Activated T-cell treated with anti-CD3 and anti-CD28 coated beads for 24 hours (primary cell): ENCODE data around the gene L3MBTL3.

Source experiments
- DNase-seq: peaks from one replicate; pipeline ENCODE4 v3.0.0-alpha.2; 2020; ENCODE audit warnings: low read depth

Gene L3MBTL3

DNA sequence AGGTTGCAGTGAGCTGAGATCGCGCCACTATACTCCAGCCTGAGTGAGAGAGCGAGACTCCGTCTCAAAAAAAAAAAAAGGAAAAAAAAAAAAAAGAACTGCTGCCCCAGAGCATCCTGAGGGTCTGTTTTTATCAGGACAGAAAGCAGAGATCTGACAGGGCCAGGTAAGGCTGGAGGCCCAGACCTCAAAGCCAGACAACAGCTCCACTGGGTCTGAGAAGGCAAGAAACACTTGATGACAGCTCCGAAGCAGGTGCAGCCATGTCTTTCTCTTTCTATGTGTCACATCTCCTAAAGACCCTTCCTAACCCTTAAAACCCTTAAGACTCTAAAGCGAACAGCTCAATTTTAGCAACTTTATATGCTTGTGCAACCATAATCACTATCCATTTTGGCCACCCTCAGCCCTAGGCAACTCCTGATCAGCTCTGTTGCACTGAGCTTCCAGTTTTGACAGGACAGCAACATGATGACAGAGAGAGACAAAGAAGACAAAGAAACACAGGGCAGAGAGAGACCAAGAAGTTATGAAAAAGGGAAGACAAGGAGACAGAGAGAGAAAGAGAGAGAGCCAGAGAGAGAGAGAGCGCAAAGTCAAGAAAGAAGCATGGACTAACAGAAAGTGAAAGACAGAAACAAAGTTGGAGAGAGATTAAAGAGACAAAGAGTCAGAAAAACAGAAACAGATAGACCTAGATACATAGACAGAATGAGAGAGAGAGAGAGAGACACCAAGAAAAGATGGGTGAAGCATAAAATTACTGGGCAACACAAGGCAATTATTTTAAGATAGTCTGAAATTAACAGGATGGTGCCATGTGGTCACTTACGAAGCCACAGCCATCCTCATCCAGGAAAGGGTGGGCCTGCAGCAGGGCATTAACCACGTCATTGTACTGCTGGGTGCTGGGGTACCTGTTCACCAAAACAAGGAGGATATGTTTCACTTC lies 165.2 kb downstream of the L3MBTL3 start:
- DNase-seq: no peak

DNA sequence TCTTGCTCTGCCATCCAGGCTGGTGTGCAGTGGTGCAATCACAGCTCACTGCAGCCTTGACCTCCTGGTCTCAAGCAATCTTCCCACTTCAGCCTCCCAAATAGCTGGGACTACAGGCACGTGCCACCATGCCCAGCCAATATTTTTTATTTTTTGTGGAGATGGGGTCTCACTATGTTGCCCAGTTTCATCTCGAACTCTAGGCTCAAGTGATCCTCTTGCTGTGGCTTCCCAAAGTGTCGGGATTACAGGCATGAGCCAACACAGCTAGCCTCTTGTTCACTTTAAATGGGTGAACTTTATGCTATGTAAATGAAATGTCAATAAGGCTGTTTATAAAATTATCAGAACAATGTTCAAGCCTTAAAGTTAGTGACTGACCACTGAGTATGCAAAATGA lies 167.3 kb downstream of the L3MBTL3 start:
- DNase-seq: no peak

DNA sequence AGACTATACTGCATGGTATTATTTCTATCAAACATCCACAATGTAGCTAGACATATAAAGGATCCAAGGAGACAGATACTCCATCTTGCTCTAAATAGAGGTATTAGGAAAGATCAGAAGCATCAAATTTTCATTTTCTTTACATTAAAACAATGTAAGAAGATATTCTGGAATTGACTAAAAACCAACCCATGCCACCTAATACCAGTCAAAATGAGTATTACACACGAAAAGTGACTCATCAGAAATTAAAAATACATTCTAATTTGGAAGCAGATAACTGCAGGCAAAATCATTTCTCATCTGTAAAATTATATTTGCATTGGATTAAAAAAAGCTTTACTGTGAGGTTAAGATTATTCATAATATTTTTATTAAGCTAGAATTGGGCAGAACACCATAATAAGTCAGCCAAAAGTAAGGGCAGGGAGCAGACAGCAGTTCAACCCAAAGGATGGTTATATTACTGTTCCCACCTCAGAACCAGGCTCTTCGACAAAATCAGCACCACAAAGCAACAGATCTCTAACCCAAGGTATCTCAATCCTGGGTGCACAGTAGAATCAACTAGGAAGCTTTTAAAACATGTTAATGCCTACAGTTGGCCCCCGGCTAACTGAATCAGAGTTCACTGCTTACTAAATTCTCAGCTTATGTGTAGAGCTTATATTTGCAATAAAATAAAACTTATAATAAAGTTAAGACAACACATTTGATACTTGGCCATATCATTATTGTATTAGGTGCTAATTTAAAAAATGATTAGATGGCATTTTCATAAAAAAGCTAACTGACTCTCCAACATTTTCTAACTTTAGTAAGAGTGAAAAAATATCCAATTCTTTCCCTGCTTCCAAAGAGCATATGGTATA lies 169.2 kb downstream of the L3MBTL3 start:
- no peak for DNase-seq

DNA sequence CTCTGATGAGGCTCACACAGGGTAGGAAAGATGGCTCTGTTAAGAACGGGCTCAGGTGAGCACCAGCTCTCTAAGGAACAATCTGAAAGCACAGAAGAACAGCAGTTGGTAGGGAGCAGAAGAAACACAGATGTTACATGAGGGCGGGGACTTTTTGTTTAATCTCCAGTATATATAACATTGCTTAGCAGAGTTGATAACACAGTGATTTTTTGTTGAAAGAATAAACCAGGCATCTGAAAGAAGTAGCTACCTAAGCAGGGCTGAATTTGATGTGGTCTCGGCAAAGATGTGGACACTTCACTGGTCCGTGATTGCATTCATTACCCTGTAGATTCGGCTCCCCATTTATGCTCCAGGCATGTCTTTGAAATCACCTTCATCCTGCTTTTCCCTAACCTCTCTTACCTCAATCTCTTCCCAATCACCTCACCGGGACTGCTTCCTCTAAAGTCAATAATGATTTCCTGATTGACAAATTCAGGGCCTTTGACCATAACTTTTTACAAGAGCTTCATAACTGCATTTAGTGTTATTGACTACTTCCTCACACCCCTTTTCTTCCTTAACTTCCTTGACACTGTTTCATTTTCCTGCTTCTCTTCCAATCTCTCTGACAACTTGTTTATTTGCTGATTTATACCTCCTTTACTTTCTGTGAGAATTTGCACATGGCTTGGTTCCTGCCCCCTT lies 170.0 kb downstream of the L3MBTL3 start:
- no peak for DNase-seq

DNA sequence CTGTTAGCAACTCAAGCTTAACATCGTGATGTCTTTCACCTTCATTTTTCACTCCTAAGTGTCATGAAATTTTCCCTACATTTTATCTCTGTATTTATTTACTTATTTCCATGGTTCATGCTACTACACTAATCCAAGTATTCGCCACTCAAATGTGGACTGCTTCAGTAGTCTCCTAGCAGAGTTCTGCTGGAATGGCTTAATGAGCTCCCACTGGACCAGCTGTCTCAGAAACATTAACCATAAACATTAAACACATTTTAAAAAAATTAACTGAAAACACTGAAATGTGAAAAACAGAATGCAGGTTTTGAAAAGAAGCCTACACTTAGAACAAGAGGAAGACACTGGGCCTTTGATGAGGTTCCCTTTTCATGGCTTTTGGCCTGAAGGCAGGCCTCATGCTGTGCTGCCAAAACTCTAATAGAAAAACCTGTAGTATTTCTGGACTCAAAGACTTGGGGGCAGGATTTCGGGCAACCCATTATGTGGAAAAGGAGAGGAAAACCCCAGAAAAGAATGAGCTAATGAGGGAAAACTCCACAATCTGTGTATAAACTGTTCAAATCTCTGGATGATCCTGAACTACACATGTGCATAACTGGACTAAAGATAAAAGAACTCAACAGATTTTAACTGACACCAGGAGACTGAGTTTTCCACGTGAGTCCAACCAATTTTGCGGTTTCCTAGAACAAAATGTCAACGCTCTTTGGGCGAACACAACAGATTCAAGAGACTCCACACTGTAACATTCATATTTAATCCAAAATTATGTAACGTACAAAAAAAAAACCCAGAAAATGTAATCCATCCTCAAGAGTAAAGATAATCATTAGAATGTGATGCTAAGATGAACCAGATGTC lies 171.4 kb downstream of the L3MBTL3 start:
- no peak for DNase-seq
